ENCODE results near the gene SLC39A13. TPM values are rescaled to one million over a fixed set of nuclear protein-coding genes. Genes with fewer than 3 reads are reported as not detected.

The SLC39A13 gene
- total RNA-seq, 1 donor from 2014 or later = 60.0 TPM

- Mint-ChIP-seq H3K36me3 (ENCODE audit: unreplicated experiment) (no peaks in the 10 kb centered on the region), H3K9me3 (ENCODE audit: unreplicated experiment) (peaks cover 2% of the 10 kb centered on the region), H3K27me3 (ENCODE audit: unreplicated experiment) (peaks cover 4% of the 10 kb centered on the region), H3K4me1 (ENCODE audit: low read depth, unreplicated experiment) (no peaks in the 10 kb centered on the region), H3K4me3 (ENCODE audit: unreplicated experiment) (no peak overlapping the region), H3K27ac (ENCODE audit: unreplicated experiment) (no peak overlapping the region)
- no peak for DNase-seq
- no peak for TF ChIP-seq CTCF (IDR thresholded peaks at IDR 0.05; ENCODE audit: partially characterized antibody, unreplicated experiment)
These were observed 29.5 kb downstream of the SLC39A13 start for GRCh38 chr11:47437746-47438418.

GRCh38 chr11:47438721-47439120 lies 30.3 kb downstream of the SLC39A13 start:
- no peak for DNase-seq
- Mint-ChIP-seq H3K27ac (ENCODE audit: unreplicated experiment) (no peak overlapping the region), H3K36me3 (ENCODE audit: unreplicated experiment) (no peaks in the 10 kb centered on the region), H3K4me3 (ENCODE audit: unreplicated experiment) (no peak overlapping the region), H3K27me3 (ENCODE audit: unreplicated experiment) (peaks cover 4% of the 10 kb centered on the region), H3K4me1 (ENCODE audit: low read depth, unreplicated experiment) (no peaks in the 10 kb centered on the region), H3K9me3 (ENCODE audit: unreplicated experiment) (peaks cover 4% of the 10 kb centered on the region)
- no peak for TF ChIP-seq CTCF (IDR thresholded peaks at IDR 0.05; ENCODE audit: partially characterized antibody, unreplicated experiment)

- Mint-ChIP-seq H3K27ac (ENCODE audit: unreplicated experiment) (no peak overlapping the region), H3K36me3 (ENCODE audit: unreplicated experiment) (no peaks in the 10 kb centered on the region), H3K4me3 (ENCODE audit: unreplicated experiment) (no peak overlapping the region), H3K4me1 (ENCODE audit: low read depth, unreplicated experiment) (no peaks in the 10 kb centered on the region), H3K9me3 (ENCODE audit: unreplicated experiment) (peaks cover 4% of the 10 kb centered on the region), H3K27me3 (ENCODE audit: unreplicated experiment) (peaks cover 4% of the 10 kb centered on the region)
- no peak for TF ChIP-seq CTCF (IDR thresholded peaks at IDR 0.05; ENCODE audit: partially characterized antibody, unreplicated experiment)
- DNase-seq = no peak
These were observed 31.7 kb downstream of the SLC39A13 start for GRCh38 chr11:47440054-47440476.

- DNase-seq = no peak
- H3K4me3 Mint-ChIP-seq (ENCODE audit: unreplicated experiment) = no peak overlapping the region
- peaks cover 2% of the 10 kb centered on the region for H3K9me3 Mint-ChIP-seq (ENCODE audit: unreplicated experiment)
- no peaks in the 10 kb centered on the region for H3K4me1 Mint-ChIP-seq (ENCODE audit: low read depth, unreplicated experiment)
- TF ChIP-seq CTCF (IDR thresholded peaks at IDR 0.05; ENCODE audit: partially characterized antibody, unreplicated experiment) = no peak
- peaks cover 2% of the 10 kb centered on the region for H3K27me3 Mint-ChIP-seq (ENCODE audit: unreplicated experiment)
- no peak overlapping the region for H3K27ac Mint-ChIP-seq (ENCODE audit: unreplicated experiment)
- no peaks in the 10 kb centered on the region for H3K36me3 Mint-ChIP-seq (ENCODE audit: unreplicated experiment)
These were observed 33.0 kb downstream of the SLC39A13 start for GRCh38 chr11:47441421-47441820.

- Mint-ChIP-seq H3K4me3 (ENCODE audit: unreplicated experiment) (no peak overlapping the region), H3K27me3 (ENCODE audit: unreplicated experiment) (peaks cover 2% of the 10 kb centered on the region), H3K36me3 (ENCODE audit: unreplicated experiment) (peaks cover 4% of the 10 kb centered on the region), H3K9me3 (ENCODE audit: unreplicated experiment) (peaks cover 4% of the 10 kb centered on the region), H3K27ac (ENCODE audit: unreplicated experiment) (no peak overlapping the region), H3K4me1 (ENCODE audit: low read depth, unreplicated experiment) (no peaks in the 10 kb centered on the region)
- TF ChIP-seq CTCF (IDR thresholded peaks at IDR 0.05; ENCODE audit: partially characterized antibody, unreplicated experiment) = no peak
- no peak for DNase-seq
These were observed 34.1 kb downstream of the SLC39A13 start for GRCh38 chr11:47442514-47442913.

Measured in glutamatergic neuron (in vitro differentiated cells).